Stimulated activated naive CD4-positive, alpha-beta T cell (primary cell): Measurements from ENCODE around the gene GPSM3.
"Not testable (repeated sequence)": the region's sequence is repeated elsewhere in the genome, so short reads cannot be mapped to it uniquely, and the experiment has no call there.

Experiments used
- DNase-seq, 6 experiments: peaks; one replicate each; lab custom pipeline; 2025; lab: John Stamatoyannopoulos, UW

Gene GPSM3

GRCh38 chr6:32149932-32150870, 42.2 kb downstream of the GPSM3 start:
- peak in 1 of 6 experiments; percentile 7 for DNase-seq

- no peak for DNase-seq
Measured at GRCh38 chr6:32149092-32149755, 43.2 kb downstream of the GPSM3 start.

GRCh38 chr6:32148289-32149091, 44.0 kb downstream of the GPSM3 start:
- DNase-seq: peak; percentile 53 to 81 (median 70)

DNA sequence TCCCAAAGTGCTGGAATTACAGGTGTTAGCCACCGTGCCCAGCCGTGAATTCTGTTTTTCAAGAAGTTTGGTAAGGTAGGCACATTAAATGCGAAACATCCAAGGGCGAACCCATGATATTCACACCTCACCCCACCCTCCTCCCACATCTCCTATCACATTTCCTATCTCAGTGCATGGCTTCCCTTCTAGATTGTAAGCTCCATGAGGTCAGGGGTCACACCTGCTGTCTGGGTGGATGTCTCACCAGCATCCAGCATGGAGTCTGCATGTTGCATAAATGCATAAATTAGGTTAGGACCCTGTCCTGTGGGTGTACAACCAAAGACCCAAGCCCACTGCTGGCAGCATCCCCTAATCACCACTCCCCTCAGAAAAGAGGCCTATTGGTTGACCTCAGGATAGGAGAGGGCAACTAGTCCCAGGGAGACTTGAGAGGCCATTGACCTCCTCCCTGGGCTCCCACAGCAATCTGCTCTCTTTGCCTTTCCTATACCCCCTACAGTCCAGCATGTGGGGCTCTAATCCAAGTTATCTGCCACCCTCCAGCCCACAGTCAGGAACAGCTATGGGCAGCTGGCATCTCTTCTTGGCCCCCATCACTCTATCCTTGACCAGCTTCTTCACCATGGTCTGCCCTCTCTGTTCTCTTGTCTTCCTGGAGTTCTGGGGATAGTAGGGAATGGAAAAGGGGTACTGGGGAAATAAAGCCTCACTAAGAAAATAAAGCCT, 44.9 kb downstream of the GPSM3 start:
- DNase-seq: no peak

- DNase-seq: no peak
Measured at GRCh38 chr6:32146687-32147086, 45.8 kb downstream of the GPSM3 start.

DNA sequence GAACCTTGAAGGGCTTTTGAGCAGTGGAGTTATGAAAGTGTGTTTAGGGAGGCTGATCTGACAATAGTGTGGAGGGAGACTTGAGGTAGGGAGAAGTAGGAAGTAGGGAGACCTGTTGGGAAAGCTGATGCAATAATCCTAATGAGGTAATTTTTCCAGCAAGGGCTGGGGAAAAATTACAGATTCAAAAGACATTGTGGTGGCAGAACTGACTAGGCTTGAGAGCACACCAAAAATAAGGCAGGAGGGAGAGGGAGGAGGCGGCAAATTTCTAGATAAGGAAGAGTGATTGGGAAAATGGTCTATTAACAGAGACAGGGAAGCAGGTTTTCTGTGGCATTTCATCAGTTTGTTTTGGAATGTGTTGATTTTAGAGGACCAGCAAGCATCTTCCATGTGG, 46.2 kb downstream of the GPSM3 start:
- no peak for DNase-seq

DNA sequence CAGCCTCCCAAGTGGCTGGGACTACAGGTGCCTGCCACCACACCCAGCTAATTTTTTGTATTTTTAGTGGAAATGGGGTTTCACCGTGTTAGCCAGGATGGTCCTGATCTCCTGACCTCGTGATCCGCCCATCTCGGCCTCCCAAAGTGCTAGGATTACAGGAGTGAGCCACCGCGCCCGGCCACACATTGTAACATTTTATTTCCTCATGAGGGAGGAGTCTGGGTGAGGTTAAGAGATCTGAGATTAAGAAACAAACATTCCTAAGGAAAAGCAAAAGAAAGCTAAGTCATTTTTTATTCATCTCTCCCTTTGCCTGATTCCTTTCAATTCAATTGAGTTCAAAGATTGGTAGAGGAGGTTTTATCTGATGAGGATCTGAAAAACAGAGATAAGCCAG, 48.2 kb downstream of the GPSM3 start:
- DNase-seq: not testable (repeated sequence)
